Measurements from ENCODE around the gene SEC11C. TPM values are rescaled to one million over a fixed set of nuclear protein-coding genes. Genes with fewer than 3 reads are reported as not detected.

SEC11C gene
- polyA plus RNA-seq, 1 donor, result 9.0 TPM

Other genes starting within 250 kb of the SEC11C start
- gene GRP, start 80.3 kb downstream of the SEC11C start, polyA plus RNA-seq (ENCODE audit: insufficient read length), result not detected
- not detected for gene RAX, start 133.6 kb downstream of the SEC11C start, polyA plus RNA-seq (ENCODE audit: insufficient read length)
- not detected for gene CPLX4, start 178.8 kb downstream of the SEC11C start, polyA plus RNA-seq (ENCODE audit: insufficient read length)
- 59.7 TPM for gene LMAN1, start 219.4 kb downstream of the SEC11C start, polyA plus RNA-seq (ENCODE audit: insufficient read length)

Measured in forelimb muscle (tissue), 1 donor.